Measurements from ENCODE around the gene EDA.

GRCh38 chrX:69746051-69746450, 130.1 kb downstream of the EDA start:
- TF ChIP-seq CTCF (IDR thresholded peaks at IDR 0.05) (no peak), POLR2AphosphoS5 (IDR thresholded peaks at IDR 0.05) (no peak), EP300 (IDR thresholded peaks at IDR 0.05) (no peak), POLR2A (IDR thresholded peaks at IDR 0.05) (no peak)
